ENCODE results near the gene RSPH6A. TPM values are rescaled to one million over a fixed set of nuclear protein-coding genes. Genes with fewer than 3 reads are reported as not detected.

Gene RSPH6A
- total RNA-seq, 2 experiments from 2014 or later: 0.12 to 0.19 TPM

DNA sequence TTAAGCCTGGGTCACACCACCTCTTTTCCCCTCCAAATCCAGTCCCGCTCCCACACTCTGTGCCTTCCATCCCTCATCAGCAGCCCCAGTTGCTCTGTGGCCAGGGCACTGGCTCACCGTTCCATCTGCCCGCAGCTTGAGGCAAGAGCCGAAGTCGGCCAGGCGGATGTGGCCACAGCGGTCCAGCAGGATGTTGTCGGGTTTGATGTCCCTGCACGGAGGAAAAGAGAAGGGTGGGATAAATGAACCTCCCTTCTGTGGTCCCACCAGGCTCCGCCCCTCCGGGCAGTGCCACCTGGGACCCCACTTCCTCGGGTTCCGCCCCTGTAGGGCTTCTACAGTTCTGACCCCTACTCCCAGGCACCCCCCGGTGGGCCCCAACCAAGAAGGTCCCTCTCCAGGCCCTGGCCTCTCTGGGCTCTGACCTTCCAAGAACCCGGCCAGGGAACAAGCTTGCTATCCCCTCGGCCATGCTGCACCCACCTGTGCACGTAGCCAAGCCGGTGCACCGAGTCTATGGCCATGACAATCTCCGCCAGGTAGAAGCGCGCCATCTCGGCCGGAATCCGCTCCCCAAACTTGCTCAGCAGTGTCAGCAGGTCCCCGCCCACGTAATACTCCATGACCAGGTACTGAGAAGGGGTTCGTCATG lies 37.0 kb downstream of the RSPH6A start:
- Mint-ChIP-seq H3K27me3 (peaks cover 15% of the 10 kb centered on the region), H3K36me3 (peaks cover 13% of the 10 kb centered on the region), H3K9me3 (no peaks in the 10 kb centered on the region), H3K4me1 (ENCODE audit: low read depth) (peaks cover 15% of the 10 kb centered on the region), H3K4me3 (no peak overlapping the region), H3K27ac (no peak overlapping the region)
- no peak for DNase-seq
- intact Hi-C loops (cut with micrococcal nuclease): no loop called here
- CTCF ChIA-PET: interaction anchor here (1.0 kb wide), 1 partner anchor 61 kb away, joined by 4 read pairs; no protein-coding TSS in a partner anchor
- POLR2A ChIA-PET: interaction anchor here (2.1 kb wide), 1 partner anchor 9 kb away, joined by 10 read pairs; the partner anchor contains the start of gene SIX5

DNA sequence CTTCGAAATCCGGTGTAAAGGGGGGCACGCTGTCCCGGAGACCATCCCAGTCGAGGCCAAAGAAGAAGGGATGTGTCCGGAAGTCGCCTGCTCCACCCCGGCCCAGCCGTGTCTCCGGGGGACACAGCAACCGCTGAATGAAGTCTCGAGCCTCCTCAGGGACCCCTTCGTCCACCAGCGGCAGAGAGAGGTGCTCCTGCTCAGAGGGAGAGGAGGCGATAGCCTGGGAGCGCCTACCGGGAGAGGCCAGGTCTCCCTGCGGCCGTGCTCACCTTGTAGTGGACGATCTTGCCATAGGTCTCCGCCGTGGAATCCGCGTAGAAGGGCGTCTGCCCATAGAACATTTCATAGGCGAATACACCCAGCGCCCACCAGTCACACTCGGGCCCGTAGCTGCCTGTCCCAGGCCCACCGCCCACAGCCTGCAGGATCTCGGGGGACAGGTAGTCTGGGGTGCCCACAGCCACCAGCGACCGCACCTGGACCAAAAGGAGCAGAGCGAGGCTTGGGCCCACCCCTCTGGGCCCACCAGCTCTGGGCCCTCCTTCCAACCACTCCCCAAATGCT lies 37.6 kb downstream of the RSPH6A start:
- H3K27ac Mint-ChIP-seq: no peak overlapping the region
- CTCF ChIA-PET: interaction anchor here (1.0 kb wide), 1 partner anchor 60 kb away, joined by 4 read pairs; no protein-coding TSS in a partner anchor
- intact Hi-C loops (cut with micrococcal nuclease): no loop called here
- POLR2A ChIA-PET: no interaction called here
- H3K4me3 Mint-ChIP-seq: no peak overlapping the region
- no peaks in the 10 kb centered on the region for H3K9me3 Mint-ChIP-seq
- no peak for DNase-seq
- H3K36me3 Mint-ChIP-seq: peaks cover 13% of the 10 kb centered on the region
- H3K4me1 Mint-ChIP-seq (ENCODE audit: low read depth): peaks cover 15% of the 10 kb centered on the region
- peaks cover 15% of the 10 kb centered on the region for H3K27me3 Mint-ChIP-seq

DNA sequence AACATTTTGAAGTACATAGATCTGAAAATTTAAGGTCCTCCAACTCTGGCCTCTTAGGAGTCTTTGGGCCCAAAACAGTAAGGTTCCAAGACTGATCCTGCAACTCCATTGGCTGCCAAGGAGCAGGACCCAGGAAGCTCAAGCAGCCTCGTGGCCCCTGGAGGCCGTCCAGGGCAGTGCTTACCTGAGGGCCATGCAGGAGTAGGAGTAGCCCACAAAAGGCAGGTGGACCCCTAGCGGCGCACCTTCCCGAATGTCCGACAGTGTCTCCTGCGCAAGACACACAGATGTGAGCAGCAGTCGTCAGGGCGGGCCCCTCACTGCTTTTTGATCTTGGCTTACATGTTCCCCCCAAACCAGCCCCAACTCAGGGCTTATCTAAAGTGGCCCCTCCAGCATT lies 40.3 kb downstream of the RSPH6A start:
- H3K9me3 Mint-ChIP-seq: no peaks in the 10 kb centered on the region
- no peak overlapping the region for H3K4me3 Mint-ChIP-seq
- intact Hi-C loops (cut with micrococcal nuclease): no loop called here
- peaks cover 8% of the 10 kb centered on the region for H3K27me3 Mint-ChIP-seq
- H3K4me1 Mint-ChIP-seq (ENCODE audit: low read depth): peaks cover 15% of the 10 kb centered on the region
- DNase-seq: no peak
- peaks cover 16% of the 10 kb centered on the region for H3K36me3 Mint-ChIP-seq
- ChIA-PET CTCF (interaction anchor here (3.0 kb wide), 1 partner anchor 25 kb away, joined by 22 read pairs; no protein-coding TSS in a partner anchor), POLR2A (no interaction called here)
- H3K27ac Mint-ChIP-seq: no peak overlapping the region

DNA sequence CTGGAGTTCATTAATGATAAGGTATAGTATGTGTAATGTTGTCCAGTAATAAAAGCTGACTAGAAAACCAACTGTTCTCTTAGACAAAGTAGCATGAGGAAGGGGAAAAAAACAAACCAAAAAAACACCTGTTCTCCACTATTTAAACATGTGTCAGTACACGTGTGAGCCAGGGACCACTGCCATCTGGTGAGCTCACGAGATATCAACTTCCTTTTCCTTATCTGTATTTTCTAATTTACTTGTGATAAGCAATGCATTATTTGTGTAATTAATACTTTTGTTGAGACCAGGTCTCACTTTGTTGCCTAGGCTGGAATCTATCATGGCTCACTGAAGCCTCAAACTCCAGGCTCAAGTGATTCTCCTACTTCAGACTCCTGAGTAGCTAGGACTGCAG lies 41.7 kb downstream of the RSPH6A start:
- ChIA-PET POLR2A (interaction anchor here (0.6 kb wide), 1 partner anchor 128 kb away, joined by 3 read pairs; no protein-coding TSS in a partner anchor), CTCF (interaction anchor here (0.9 to 3.0 kb wide), 3 partner anchors 15 to 26 kb away, joined by 3 to 22 read pairs (median 3); no protein-coding TSS in a partner anchor)
- no peaks in the 10 kb centered on the region for H3K9me3 Mint-ChIP-seq
- no peak overlapping the region for H3K27ac Mint-ChIP-seq
- no peak for DNase-seq
- H3K27me3 Mint-ChIP-seq: no peaks in the 10 kb centered on the region
- H3K4me1 Mint-ChIP-seq (ENCODE audit: low read depth): peaks cover 6% of the 10 kb centered on the region
- intact Hi-C loops (cut with micrococcal nuclease): no loop called here
- peaks cover 14% of the 10 kb centered on the region for H3K36me3 Mint-ChIP-seq
- H3K4me3 Mint-ChIP-seq: no peak overlapping the region

DNA sequence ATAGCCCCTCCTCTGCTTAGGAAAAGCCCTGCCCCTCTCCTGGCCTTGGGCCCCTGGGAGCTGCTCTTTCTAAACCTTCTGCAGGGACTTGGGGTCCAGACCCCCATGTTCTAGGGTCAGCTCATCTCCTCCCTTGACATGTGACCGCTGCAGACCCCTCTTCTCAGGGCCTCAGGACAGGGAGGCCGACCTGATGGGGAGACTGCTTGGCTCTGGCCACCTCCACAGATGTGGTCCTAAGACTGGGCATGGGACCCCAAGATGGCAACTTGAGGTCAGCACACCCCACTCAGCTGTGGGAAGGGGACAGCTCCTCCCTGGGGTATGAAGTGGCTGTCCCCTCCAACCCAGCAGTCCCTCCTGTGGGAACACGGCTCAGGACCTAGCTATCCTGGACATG lies 42.2 kb downstream of the RSPH6A start:
- ChIA-PET POLR2A (interaction anchor here (1.4 kb wide), 1 partner anchor 20 kb away, joined by 3 read pairs; the partner anchor contains the start of gene DMWD), CTCF (interaction anchor here (0.9 to 3.0 kb wide), 3 partner anchors 14 to 27 kb away, joined by 3 to 22 read pairs (median 3); no protein-coding TSS in a partner anchor)
- Mint-ChIP-seq H3K36me3 (peaks cover 13% of the 10 kb centered on the region), H3K27me3 (no peaks in the 10 kb centered on the region), H3K4me3 (no peak overlapping the region), H3K9me3 (no peaks in the 10 kb centered on the region), H3K27ac (no peak overlapping the region), H3K4me1 (ENCODE audit: low read depth) (peaks cover 5% of the 10 kb centered on the region)
- DNase-seq: no peak
- intact Hi-C loops (cut with micrococcal nuclease): no loop called here

DNA sequence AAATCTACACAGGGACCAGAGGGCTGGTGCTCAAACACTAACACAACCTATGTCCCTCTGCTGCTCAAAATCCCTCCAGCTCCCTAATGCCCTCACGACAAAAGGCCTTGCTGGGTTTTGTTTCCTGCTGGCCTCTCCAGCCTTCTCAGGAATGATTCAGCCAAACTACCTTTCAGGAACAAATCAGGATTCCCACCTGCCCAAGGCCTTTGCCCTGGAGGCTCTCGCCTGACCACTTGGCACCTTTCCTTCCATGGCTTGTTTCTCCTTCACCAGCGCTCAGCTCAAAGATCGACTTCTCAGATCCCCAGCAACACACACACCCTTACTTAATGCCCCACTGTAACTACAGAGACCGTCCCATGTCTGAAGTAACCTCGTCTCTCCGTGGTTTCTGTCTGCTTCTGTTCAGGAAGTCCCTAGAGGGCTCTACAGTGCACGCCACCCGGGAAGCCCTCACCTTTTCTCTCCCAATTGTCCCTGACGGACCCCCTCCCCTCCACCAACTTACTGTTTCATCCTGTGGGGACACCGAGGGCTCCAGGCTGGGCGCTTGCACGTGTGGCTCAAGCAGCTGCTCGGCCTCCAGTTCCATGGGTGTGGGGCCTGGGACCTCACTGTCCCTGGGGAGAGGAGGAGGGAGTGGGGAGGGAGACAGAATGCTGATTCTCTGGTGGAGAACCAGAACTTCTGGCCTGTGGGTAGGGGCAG lies 42.8 kb downstream of the RSPH6A start:
- Mint-ChIP-seq H3K4me3 (no peak overlapping the region), H3K9me3 (no peaks in the 10 kb centered on the region), H3K4me1 (ENCODE audit: low read depth) (peaks cover 9% of the 10 kb centered on the region), H3K27me3 (peaks cover 2% of the 10 kb centered on the region), H3K36me3 (peaks cover 9% of the 10 kb centered on the region), H3K27ac (no peak overlapping the region)
- intact Hi-C loops (cut with micrococcal nuclease): no loop called here
- ChIA-PET CTCF (interaction anchor here (3.0 to 6.5 kb wide), 2 partner anchors 27 to 28 kb away, joined by 22 to 121 read pairs; no protein-coding TSS in a partner anchor), POLR2A (interaction anchor here (1.4 kb wide), 1 partner anchor 20 kb away, joined by 3 read pairs; the partner anchor contains the start of gene DMWD)
- no peak for DNase-seq

DNA sequence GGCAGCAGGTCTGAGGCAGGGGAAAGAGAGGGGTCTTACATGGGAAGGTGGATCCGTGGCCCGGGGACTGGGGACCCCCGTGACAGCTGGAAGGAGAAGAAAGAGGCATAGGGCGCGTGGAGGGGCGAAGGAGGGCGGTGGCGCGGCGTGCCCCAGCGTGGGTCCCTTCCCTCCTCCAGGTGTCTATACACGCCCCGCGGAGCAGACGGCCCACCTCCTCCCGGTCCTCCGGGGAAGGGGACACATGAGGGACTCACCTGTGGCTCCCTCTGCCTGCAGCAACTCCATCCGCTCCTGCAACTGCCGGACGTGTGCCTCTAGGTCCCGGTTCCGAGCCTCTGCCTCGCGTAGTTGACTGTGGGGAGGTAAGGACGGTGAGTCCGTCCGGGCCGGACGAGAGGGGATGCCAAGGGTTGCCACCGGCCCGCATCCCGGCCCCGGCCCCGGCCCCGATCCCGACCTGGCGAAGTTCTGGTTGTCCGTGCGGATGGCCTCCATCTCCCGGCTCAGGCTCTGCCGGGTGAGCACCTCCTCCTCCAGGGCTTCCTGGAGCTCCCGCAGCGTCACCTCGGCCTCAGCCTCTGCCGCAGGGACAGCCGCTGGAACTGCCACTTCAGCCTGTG lies 43.7 kb downstream of the RSPH6A start:
- peaks cover 4% of the 10 kb centered on the region for H3K27me3 Mint-ChIP-seq
- H3K4me3 Mint-ChIP-seq: peak overlapping the region; percentile 31
- no peaks in the 10 kb centered on the region for H3K9me3 Mint-ChIP-seq
- POLR2A ChIA-PET: interaction anchor here (1.4 kb wide), 1 partner anchor 21 kb away, joined by 3 read pairs; the partner anchor contains the start of gene DMWD
- no peak overlapping the region for H3K27ac Mint-ChIP-seq
- no peak for DNase-seq
- CTCF ChIA-PET: interaction anchor here (0.6 to 6.5 kb wide), 6 partner anchors 8 to 114 kb away, joined by 3 to 121 read pairs (median 29); no protein-coding TSS in a partner anchor
- peaks cover 10% of the 10 kb centered on the region for H3K4me1 Mint-ChIP-seq (ENCODE audit: low read depth)
- intact Hi-C loops (cut with micrococcal nuclease): no loop called here
- peaks cover 3% of the 10 kb centered on the region for H3K36me3 Mint-ChIP-seq

DNA sequence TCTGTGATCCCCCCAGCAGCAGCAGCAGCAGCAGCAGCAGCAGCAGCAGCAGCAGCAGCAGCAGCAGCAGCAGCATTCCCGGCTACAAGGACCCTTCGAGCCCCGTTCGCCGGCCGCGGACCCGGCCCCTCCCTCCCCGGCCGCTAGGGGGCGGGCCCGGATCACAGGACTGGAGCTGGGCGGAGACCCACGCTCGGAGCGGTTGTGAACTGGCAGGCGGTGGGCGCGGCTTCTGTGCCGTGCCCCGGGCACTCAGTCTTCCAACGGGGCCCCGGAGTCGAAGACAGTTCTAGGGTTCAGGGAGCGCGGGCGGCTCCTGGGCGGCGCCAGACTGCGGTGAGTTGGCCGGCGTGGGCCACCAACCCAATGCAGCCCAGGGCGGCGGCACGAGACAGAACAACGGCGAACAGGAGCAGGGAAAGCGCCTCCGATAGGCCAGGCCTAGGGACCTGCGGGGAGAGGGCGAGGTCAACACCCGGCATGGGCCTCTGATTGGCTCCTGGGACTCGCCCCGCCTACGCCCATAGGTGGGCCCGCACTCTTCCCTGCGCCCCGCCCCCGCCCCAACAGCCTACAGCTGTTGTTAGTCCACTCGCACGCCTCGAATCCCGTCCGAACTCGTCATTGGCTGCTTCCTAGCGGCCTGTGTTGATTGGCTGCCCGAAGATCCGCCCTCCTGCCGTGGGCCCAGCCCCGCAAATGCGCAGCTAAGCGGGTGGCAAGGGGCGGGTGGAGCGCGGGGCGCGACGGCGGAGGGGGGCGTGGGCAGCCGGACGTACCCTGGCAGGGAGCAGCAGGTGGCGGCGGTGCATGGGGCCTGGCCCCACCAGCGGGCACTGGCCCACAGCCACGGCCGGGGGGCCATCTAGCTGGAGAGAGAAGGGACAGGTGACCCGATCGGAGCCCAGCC lies 44.7 kb downstream of the RSPH6A start:
- intact Hi-C loops (cut with micrococcal nuclease): loop anchor here (1.0 kb wide), 3 partner anchors 9 to 29 kb away; no protein-coding TSS in a partner anchor
- ChIA-PET POLR2A (interaction anchor here (0.6 to 1.9 kb wide), 5 partner anchors 25 to 292 kb away, joined by 3 to 10 read pairs (median 4); partner anchors contain the start of genes FBXO46 and QPCTL), CTCF (interaction anchor here (0.6 to 6.5 kb wide), 25 partner anchors 9 to 1047 kb away, joined by 3 to 121 read pairs (median 5); partner anchors contain the start of genes DMPK, DMWD, FBXO46 and MYPOP)
- Mint-ChIP-seq H3K36me3 (peaks cover 3% of the 10 kb centered on the region), H3K27ac (peak overlapping the region; percentile 28), H3K9me3 (no peaks in the 10 kb centered on the region), H3K4me1 (ENCODE audit: low read depth) (peaks cover 10% of the 10 kb centered on the region), H3K4me3 (peak overlapping the region; percentile 78), H3K27me3 (peaks cover 9% of the 10 kb centered on the region)
- DNase-seq: peak; percentile 92

DNA sequence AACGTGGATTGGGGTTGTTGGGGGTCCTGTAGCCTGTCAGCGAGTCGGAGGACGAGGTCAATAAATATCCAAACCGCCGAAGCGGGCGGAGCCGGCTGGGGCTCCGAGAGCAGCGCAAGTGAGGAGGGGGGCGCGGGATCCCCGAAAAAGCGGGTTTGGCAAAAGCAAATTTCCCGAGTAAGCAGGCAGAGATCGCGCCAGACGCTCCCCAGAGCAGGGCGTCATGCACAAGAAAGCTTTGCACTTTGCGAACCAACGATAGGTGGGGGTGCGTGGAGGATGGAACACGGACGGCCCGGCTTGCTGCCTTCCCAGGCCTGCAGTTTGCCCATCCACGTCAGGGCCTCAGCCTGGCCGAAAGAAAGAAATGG lies 45.3 kb downstream of the RSPH6A start:
- peak overlapping the region; percentile 18 for H3K27ac Mint-ChIP-seq
- H3K27me3 Mint-ChIP-seq: peaks cover 12% of the 10 kb centered on the region
- CTCF ChIA-PET: interaction anchor here (0.6 to 6.5 kb wide), 31 partner anchors 9 to 291 kb away, joined by 3 to 121 read pairs (median 5); partner anchors contain the start of genes DMPK, DMWD, FBXO46 and IRF2BP1
- intact Hi-C loops (cut with micrococcal nuclease): loop anchor here (1.0 to 2.0 kb wide), 6 partner anchors 9 to 115 kb away; partner anchors contain the start of genes FBXO46 and SYMPK
- peaks cover 3% of the 10 kb centered on the region for H3K36me3 Mint-ChIP-seq
- peaks cover 10% of the 10 kb centered on the region for H3K4me1 Mint-ChIP-seq (ENCODE audit: low read depth)
- peak overlapping the region; percentile 78 for H3K4me3 Mint-ChIP-seq
- DNase-seq: no peak
- no peaks in the 10 kb centered on the region for H3K9me3 Mint-ChIP-seq
- POLR2A ChIA-PET: interaction anchor here (0.9 to 1.9 kb wide), 7 partner anchors 9 to 291 kb away, joined by 3 to 10 read pairs (median 4); partner anchors contain the start of genes FBXO46, IRF2BP1 and QPCTL

DNA sequence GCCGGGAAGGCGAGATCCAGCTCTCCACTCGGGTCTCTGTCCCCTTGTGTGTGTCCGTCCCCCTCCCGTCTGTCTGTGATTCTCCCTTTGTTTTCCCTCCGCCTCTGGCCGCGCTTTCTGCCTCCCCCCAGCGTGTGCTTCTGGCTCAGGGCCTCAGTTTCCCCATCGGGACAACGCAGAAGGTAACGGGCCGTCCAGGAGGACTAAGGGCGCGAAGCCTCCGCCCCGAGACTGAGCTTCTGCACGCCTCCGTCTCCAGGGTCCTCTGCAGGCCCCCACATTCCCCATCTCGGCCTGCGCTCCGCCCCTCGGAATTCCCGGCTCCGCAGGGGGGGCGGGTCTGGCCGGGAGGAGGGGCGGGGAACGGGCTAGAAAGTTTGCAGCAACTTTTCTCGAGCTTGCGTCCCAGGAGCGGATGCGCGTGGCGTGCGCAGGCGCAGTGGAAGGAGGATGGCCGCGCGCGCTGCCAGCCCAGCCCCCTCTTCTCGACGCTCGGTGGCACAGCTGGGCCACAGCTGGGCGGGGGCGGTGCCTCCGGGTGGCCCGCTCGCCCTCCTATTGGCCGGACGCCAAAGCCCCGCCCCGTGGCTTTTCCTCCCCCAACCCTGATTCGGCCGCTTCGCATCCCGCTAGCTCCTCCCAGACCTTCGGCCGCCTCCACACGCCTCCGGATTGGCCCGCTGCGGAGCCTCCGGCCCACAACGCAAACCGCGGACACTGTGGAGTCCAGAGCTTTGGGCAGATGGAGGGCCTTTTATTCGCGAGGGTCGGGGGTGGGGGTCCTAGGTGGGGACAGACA lies 45.9 kb downstream of the RSPH6A start, which contains the start of gene SIX5:
Gene SIX5 (minus strand): TSS at position 269 of the 799 bp plus-strand sequence. CDS start 408 bp downstream, outside the sequence.
- Mint-ChIP-seq H3K4me3 (peak within 1 kb of the TSS; percentile 78), H3K36me3 (peaks cover 3% of the 10 kb centered on the region), H3K27me3 (peaks cover 15% of the 10 kb centered on the region), H3K4me1 (ENCODE audit: low read depth) (peaks cover 10% of the 10 kb centered on the region), H3K27ac (peak within 1 kb of the TSS; percentile 18), H3K9me3 (no peaks in the 10 kb centered on the region)
- intact Hi-C loops (cut with micrococcal nuclease): loop anchor here (1.0 to 2.0 kb wide), 3 partner anchors 38 to 116 kb away; partner anchors contain the start of genes FBXO46 and SYMPK
- POLR2A ChIA-PET: interaction anchor here (0.7 to 1.9 kb wide), 11 partner anchors 10 to 290 kb away, joined by 3 to 10 read pairs (median 3); partner anchors contain the start of genes DMWD, IRF2BP1 and QPCTL
- peak; percentile 98 for DNase-seq
- CTCF ChIA-PET: interaction anchor here (0.6 to 6.5 kb wide), 36 partner anchors 9 to 290 kb away, joined by 3 to 121 read pairs (median 5); partner anchors contain the start of genes DMPK, DMWD, FBXO46 and IRF2BP1
